Calu3 (cell line): Measurements from ENCODE around the gene LY6G5B. TPM values are rescaled to one million over a fixed set of nuclear protein-coding genes. Genes with fewer than 3 reads are reported as not detected.

Experiments used
- BruUV-seq: library from RNA; stranded (reverse); fragments of 400-500 nt; replicated peaks from 2 replicates; lab custom pipeline; 2021; lab: Mats Ljungman, UMichigan
- CTCF ChIA-PET: fragments of 300-600 bp; sonication (Branson Sonifier 250); formaldehyde crosslinking; loops from one replicate; lab custom pipeline; 2022; ENCODE audit warnings: antibody characterized with exemption; lab: Charles Lee
- DNase-seq: peaks from one replicate; pipeline ENCODE4 v3.0.0; 2022
- H3K27ac Mint-ChIP-seq: one replicate; pipeline ENCODE4 v1.8.0; 2022; ENCODE audit warnings: mixed read lengths; ENCODE audit not compliant: unreplicated experiment
- H3K27me3 Mint-ChIP-seq: one replicate; pipeline ENCODE4 v1.8.0; 2022; ENCODE audit warnings: mixed read lengths; ENCODE audit not compliant: unreplicated experiment
- H3K36me3 Mint-ChIP-seq: one replicate; pipeline ENCODE4 v1.8.0; 2022; ENCODE audit warnings: mild to moderate bottlenecking, moderate library complexity, mixed read lengths; ENCODE audit not compliant: insufficient read depth, unreplicated experiment
- H3K4me1 Mint-ChIP-seq: one replicate; pipeline ENCODE4 v1.8.0; 2022; ENCODE audit warnings: mild to moderate bottlenecking, low read depth, mixed read lengths; ENCODE audit not compliant: unreplicated experiment
- H3K4me3 Mint-ChIP-seq: one replicate; pipeline ENCODE4 v1.8.0; 2022; ENCODE audit warnings: mild to moderate bottlenecking, low read depth, moderate library complexity, mixed read lengths; ENCODE audit not compliant: unreplicated experiment
- H3K9me3 Mint-ChIP-seq: one replicate; pipeline ENCODE4 v1.8.0; 2022; ENCODE audit warnings: low read depth, mixed read lengths; ENCODE audit not compliant: unreplicated experiment
- intact Hi-C: fragments of 100-400 bp; cut with micrococcal nuclease; formaldehyde crosslinking; loops from one replicate; pipeline ENCODE4 v1.10.0; 2022; ENCODE audit not compliant: unreplicated experiment
- total RNA-seq: library from RNA; stranded (reverse); gene quantifications from 2 replicates; pipeline ENCODE4 v1.2.3, GENCODE V29; 2022
- TF ChIP-seq, protein P1 (sequence below): fragments of 200-600 bp; IDR thresholded peaks from one replicate; pipeline ENCODE4 v1.8.0; 2022; ENCODE audit warnings: antibody characterized with exemption; ENCODE audit not compliant: unreplicated experiment

LY6G5B gene
- total RNA-seq, 1 experiment from 2014 or later: 44.6 TPM

DNA sequence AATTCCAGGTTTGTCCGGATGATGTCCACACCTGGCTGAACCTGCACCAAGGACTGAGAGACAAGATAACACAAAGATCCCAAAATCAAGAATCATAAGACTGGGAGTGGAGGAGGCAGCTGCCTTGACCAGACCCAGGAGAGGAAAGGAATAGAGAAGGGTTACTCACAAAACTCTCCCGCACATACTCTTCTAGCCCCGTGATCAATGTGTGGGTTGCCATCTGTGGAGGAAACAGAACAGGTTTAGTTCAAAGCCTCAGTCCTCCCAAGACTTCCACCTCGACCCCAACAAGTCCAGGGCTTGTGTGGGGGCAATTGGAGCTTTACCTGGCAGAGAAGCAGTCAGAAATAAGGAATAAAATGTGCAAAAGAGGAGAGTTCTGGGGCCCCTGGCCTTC, 28.4 kb upstream of the LY6G5B start:
- H3K27ac Mint-ChIP-seq: no peak overlapping the region
- peaks cover 90% of the 10 kb centered on the region for H3K36me3 Mint-ChIP-seq
- no peaks in the 10 kb centered on the region for H3K4me1 Mint-ChIP-seq
- no peak overlapping the region for H3K4me3 Mint-ChIP-seq
- H3K9me3 Mint-ChIP-seq: no peaks in the 10 kb centered on the region
- TF ChIP-seq, protein P1, sequence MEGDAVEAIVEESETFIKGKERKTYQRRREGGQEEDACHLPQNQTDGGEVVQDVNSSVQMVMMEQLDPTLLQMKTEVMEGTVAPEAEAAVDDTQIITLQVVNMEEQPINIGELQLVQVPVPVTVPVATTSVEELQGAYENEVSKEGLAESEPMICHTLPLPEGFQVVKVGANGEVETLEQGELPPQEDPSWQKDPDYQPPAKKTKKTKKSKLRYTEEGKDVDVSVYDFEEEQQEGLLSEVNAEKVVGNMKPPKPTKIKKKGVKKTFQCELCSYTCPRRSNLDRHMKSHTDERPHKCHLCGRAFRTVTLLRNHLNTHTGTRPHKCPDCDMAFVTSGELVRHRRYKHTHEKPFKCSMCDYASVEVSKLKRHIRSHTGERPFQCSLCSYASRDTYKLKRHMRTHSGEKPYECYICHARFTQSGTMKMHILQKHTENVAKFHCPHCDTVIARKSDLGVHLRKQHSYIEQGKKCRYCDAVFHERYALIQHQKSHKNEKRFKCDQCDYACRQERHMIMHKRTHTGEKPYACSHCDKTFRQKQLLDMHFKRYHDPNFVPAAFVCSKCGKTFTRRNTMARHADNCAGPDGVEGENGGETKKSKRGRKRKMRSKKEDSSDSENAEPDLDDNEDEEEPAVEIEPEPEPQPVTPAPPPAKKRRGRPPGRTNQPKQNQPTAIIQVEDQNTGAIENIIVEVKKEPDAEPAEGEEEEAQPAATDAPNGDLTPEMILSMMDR: no peak
- CTCF ChIA-PET: no interaction called here
- intact Hi-C loops: no loop called here
- no TSS peak for BruUV-seq
- no peak for DNase-seq
- H3K27me3 Mint-ChIP-seq: no peaks in the 10 kb centered on the region

DNA sequence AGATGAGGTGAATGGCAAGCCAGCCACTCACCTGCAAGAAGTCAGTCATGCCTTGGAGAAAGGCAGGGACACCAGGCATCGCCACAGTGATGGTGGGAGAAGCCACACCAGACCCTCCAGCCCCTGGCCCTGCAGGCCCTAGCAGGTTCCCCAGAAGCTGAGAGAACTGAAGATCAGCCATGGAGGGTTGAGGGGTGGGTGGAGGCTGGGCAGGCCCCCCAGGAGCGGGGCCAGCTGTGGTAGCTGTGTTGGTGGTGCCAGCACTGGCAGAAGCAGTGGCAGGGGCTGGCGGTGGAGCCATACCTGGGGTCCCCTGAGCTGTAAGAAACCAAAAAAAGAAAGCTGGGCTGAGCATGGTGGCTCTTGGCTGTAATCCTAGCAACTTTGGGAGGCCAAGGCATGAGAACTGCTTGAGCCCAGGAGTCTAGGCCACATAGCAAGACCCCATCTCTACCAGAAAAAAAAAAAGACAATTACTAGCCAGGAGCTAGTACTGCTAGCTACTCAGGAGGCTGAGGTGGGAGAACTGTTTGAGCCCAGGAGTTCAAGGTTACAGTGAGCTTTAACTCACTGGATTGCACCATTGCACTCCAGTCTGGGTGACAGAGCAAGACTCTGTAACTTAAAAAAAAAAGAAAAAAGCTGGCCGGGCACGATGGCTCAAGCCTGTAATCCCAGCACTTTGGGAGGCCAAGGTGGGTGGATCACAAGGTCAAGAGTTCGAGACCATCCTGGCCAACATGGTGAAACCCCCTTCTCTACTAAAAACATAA, 26.8 kb upstream of the LY6G5B start:
- TF ChIP-seq, protein P1: no peak

DNA sequence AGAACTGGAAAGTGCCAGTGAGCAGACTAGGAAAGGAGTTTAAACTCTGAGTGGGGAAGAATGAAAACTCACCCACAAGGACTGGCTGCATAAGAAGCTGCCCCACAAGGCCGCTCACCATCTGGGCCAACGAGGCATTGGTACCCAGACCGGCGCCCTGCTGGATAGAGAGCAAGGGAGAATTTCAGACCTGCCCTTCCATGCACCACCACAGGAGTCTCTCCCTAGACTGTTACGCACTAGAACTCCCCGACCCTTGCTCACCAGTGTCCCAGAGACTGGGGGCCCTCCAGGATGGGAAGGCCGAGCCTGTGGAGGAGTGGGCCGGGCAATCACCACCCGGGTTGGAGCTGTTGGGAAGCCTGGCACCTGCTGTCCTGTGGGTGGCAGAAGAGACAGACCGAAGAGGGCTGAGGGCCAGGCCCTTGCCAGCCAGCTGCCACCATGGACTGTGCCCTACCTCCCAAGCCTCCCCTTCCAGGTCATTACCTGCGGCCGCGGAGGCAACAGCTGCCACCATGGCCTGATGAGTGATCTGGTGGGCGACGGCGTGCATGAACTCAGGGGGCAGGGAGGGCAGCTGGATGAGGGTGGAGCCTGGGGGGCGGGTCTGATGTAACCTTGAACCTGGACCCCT, 25.8 kb upstream of the LY6G5B start:
- Mint-ChIP-seq H3K4me3 (no peak overlapping the region), H3K9me3 (no peaks in the 10 kb centered on the region), H3K36me3 (peaks cover 90% of the 10 kb centered on the region), H3K4me1 (no peaks in the 10 kb centered on the region), H3K27ac (no peak overlapping the region), H3K27me3 (no peaks in the 10 kb centered on the region)
- CTCF ChIA-PET: interaction anchor here (0.6 kb wide), 1 partner anchor 33 kb away, joined by 4 read pairs; no protein-coding TSS in a partner anchor
- DNase-seq: no peak
- no TSS peak for BruUV-seq
- TF ChIP-seq, protein P1: no peak
- intact Hi-C loops: no loop called here

More for the DNA sequence above, 26.8 kb upstream of the LY6G5B start:
- no peak overlapping the region for H3K27ac Mint-ChIP-seq
- no peak for DNase-seq
- no peaks in the 10 kb centered on the region for H3K4me1 Mint-ChIP-seq
- peaks cover 90% of the 10 kb centered on the region for H3K36me3 Mint-ChIP-seq
- H3K9me3 Mint-ChIP-seq: no peaks in the 10 kb centered on the region
- CTCF ChIA-PET: no interaction called here
- no peak overlapping the region for H3K4me3 Mint-ChIP-seq
- intact Hi-C loops: no loop called here
- BruUV-seq: no TSS peak
- no peaks in the 10 kb centered on the region for H3K27me3 Mint-ChIP-seq

DNA sequence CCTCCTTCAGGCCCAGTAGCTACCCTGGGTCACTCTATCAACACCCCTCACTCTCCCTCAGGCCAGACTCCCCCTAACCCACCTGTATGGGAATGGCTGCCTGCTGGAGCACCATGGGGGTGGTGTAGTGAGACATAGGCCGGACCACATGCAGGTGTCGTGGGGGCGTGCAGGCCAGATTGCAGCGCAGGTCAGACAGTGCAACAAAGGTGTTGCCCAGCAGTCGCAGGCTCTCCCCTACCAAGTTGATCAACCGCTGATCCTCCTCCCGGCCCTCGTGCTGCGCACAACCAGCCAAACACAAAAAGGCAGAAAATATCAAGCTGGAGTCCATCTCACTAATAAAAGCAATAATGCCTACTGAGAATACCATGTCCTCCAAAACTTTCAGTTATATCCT, 24.5 kb upstream of the LY6G5B start:
- CTCF ChIA-PET: no interaction called here
- no TSS peak for BruUV-seq
- no peak overlapping the region for H3K4me3 Mint-ChIP-seq
- H3K36me3 Mint-ChIP-seq: peaks cover 92% of the 10 kb centered on the region
- TF ChIP-seq, protein P1: no peak
- H3K27ac Mint-ChIP-seq: peak overlapping the region; percentile 51
- H3K27me3 Mint-ChIP-seq: no peaks in the 10 kb centered on the region
- intact Hi-C loops: no loop called here
- DNase-seq: no peak
- H3K4me1 Mint-ChIP-seq: peaks cover 13% of the 10 kb centered on the region
- H3K9me3 Mint-ChIP-seq: no peaks in the 10 kb centered on the region
